ENCODE measurements around the gene KIF5B.
"Not testable (repeated sequence)": the region's sequence is repeated elsewhere in the genome, so short reads cannot be mapped to it uniquely, and the experiment has no call there.

The KIF5B gene

DNA sequence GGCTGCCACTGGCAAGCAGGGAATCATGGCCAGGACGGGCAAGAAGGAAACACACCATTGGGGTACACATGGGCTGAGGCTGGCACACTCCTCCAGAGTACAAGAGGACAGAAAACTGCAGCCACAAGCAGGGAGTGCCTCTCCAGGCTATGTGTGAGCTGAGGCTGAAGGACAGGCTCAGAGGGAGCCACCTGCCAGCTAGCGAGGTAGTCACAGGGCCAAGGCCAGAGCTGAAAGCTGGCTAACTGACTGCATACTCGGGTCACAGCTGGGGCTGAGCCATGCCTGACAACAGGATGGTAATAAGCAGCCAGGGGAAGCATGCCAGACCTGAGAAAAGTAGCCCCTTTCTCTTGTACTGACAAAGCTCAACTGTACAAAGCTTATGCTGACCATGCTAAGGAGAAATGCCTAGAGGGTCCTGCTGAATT, 52.0 kb downstream of the KIF5B start:
- DNase-seq, result peak; percentile 26

DNA sequence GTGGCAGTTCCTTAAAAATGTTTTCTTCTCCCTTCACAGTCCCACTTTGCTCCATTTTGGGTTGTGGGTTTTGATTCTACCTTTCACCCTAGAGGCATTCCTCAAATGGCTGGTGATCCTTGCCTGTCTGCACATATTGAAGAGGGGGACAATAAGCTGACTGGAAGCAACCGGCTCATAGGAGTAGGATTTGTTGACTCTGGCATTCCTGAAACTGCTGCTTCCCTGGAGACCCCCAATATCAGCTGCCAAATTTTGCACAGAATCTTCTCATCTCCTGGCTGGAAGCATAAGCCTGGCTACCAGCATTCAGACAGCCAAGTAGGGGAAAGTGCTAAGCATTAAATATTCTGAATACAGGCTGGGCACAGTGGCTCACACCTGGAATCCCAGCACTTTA, 53.7 kb downstream of the KIF5B start:
- no peak for DNase-seq

DNA sequence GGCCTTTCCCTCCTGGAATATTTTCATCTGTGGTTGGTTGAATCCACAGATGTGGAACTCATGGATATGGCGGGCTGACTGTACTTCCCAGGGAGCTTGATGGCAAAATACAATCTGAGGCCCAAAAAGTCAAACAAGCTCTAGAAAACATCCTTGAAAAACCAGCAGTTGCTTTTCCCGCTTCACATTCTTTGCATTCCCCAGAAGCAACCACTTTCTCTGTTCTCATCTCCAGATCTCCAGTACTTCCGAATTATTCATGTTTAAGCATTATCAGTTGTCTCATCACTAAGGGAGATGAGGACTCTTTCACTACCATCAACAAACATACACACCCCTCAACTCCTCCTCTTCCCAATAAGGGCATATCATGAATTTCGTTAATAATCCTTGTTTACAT, 55.3 kb downstream of the KIF5B start:
- no peak for DNase-seq

DNA sequence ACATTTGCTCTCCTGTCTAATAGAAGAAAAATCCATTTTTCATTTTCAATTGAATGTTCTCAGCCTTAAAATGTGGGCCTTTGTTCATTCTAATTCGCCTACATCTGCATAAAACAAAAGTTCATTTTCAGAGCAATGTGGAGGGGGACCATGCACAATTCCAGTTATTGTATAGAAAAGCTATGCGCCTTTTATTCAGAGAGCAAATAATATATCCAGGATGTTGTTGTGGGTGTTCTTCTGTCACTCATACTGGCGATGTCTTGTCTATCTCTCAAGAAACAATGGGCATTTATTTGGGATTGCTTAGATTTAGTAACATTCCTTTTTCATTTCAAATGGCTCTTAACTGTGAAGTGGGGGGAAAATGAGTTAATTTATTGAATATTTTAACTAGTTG, 56.4 kb downstream of the KIF5B start:
- no peak for DNase-seq

DNA sequence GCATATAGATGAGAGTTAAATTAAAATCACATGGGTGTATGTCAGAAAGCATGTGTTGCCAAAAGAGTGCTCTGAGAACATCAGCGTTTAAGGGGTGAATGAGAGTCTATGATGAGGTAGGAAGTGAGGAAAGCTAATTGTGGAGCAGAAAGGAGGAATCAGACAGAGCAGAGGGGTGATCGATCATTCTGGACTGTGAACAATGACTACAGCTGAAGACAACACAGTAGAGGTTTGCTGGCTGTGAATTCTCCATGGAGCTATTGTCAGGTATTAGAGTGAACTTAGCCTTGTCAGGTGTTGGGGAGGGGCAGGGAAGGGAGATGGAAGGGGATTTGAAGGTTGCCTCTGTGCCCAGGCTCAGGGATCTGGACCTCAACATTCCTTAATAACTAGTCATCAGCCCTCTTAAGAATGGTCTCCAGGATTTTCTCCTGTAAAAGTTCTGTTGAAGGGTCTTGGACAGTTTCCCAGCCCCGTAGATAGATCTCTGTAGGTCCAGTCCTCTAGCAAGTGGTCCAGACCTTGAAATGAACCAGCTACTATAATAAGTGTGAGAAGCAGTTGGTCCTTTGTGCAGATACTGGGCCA, 57.1 kb downstream of the KIF5B start:
- DNase-seq, result no peak

DNA sequence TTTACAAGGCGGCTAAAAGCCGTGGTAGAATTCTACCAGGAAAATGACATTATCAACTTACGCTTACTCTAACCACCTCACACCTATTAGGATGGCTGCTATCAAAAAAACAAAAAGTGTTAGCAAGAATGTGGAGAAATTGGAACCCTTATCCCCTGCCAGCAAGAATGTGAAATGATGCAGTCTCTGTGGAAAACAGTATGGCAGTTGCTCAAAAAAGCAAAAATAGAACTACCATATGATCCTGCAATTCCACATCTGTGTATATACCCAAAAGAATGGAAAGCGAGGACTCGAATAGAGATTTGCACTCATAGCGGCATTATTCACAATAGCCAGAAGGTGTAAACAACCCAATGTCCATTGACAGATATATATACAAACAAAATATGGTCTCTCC, 61.3 kb downstream of the KIF5B start:
- no peak for DNase-seq

DNA sequence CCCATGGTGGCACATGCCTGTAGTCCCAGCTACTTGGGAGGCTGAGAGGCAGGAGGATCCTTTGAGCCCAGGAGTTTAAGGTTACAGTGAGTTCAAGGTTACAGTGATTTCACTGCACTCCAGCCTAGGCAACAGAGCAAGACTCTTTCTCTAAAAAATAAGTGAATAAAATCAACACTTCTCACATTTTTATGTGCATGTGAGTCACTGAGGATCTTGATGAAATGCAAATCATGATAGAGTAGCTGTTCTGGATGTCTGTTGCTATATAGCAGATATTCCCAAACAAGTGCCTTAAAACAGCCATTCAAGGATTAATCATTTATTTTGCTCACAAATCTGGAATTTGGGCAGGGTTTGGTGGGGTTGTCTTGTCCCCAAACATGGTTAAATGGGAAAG, 65.3 kb downstream of the KIF5B start:
- no peak for DNase-seq

DNA sequence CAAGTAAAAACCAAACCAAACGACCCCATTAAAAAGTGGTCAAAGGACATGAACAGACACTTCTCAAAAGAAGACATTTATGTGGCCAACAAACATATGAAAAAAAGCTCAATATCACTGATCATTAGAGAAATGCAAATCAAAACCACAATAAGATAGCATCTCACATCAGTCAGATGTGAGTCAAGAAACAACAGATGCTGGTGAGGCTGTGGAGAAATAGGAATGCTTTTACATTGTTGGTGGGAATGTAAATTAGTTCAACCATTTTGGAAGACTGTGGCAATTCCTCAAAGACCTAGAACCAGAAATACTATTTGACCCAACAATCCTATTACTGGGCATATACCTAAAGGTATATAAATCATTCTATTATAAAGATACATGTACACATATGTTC, 68.4 kb downstream of the KIF5B start:
- not testable (repeated sequence) for DNase-seq

DNA sequence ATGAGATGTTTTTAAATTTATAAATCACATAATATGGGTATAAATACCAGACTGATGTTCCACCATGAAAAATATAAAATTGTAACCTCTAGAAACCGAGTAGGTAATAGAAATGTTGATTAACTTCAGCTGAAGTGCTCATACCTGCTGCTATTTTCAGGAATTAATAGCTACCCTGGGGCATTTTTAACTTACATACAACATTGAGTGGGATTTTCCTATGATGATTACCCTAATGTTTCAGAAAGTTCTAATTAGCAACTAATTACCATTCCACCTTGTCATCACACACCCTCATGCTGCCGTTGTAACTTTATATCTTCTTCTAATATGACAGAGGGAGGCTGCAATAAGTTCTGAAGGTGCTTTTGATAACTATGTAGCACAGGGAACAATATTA, 74.1 kb downstream of the KIF5B start:
- no peak for DNase-seq

DNA sequence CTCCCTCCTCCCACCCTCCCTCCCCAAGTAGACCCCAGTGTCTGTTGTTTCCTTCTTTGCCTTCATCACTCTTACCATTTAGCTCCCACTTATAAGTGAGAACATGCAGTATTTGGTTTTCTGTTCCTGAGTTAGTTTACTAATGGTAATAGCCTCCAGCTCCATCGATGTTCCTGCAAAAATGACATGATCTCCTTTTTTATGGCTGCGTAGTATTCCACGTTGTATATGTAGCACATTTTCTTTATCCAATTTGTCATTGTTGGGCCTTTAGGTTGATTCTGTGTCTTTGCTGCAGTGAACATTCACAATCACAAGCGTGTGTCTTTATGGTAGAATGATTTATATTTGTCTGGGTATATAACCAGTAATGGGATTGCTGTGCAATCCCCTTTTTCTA, 75.8 kb downstream of the KIF5B start:
- DNase-seq, result no peak

DNA sequence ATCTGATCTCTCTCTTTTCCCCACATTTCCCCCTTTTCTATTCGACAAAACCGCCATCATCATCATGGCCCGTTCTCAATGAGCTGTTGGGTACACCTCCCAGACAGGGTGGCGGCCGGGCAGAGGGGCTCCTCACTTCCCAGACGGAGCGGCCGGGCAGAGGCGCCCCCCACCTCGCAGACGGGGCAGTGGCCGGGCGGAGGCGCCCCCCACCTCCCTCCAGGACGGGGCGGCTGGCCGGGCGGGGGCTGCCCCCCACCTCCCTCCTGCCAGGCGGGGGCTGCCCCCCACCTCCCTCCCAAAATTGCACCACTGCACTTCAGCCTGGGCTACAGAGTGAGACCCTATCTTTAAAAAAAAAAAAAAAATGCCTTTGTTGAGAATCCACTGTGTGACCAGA, 77.2 kb downstream of the KIF5B start:
- DNase-seq, result not testable (repeated sequence)

DNA sequence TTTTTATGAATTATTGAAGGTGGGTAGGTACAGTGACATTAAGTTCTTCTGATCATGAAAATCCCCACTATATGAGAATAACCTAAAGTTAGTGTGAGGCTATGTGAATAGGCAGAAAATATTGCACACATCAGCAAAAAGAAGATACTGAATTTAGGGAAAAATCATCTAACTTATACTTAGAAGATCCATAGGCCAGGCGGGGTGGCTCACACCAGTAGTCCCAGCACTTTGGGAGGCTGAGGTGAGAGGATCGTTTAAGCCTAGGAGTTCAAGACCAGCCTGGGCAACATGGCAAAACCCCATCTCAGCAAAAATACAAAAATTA, 78.1 kb downstream of the KIF5B start:
- DNase-seq, result no peak

DNA sequence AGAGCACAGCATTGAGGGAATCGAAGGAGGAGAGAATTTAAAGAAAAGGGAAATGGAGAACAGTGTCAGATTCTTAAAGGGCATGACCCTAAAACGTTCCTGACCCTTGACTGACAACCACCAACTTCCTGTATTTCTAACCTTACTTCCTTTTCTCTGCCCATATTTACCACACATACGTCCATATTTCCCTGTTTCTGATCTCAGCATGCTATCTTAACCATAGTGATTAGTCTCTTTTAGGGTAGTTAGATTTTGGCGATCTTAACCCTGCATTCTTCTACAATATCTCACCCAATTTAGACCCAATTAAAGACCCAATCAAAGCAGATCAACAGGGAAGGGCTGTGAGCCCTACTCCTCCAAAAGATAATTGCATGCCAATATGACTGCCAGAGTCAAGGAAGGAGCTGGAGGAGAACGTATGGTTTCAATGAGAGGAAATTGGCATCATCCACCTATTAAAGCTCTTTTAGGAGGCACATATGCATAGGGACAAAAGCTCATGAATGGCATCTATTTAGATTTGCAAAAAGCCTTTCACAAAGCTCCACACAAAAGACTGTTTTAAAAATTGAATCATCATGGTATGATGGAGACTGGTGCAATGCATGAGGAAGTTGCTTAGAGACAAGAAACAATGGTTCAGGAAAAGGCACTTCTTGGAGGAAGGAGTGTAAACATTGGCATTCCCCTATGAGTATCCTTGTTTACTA, 78.6 kb downstream of the KIF5B start:
- peak; percentile 88 for DNase-seq

DNA sequence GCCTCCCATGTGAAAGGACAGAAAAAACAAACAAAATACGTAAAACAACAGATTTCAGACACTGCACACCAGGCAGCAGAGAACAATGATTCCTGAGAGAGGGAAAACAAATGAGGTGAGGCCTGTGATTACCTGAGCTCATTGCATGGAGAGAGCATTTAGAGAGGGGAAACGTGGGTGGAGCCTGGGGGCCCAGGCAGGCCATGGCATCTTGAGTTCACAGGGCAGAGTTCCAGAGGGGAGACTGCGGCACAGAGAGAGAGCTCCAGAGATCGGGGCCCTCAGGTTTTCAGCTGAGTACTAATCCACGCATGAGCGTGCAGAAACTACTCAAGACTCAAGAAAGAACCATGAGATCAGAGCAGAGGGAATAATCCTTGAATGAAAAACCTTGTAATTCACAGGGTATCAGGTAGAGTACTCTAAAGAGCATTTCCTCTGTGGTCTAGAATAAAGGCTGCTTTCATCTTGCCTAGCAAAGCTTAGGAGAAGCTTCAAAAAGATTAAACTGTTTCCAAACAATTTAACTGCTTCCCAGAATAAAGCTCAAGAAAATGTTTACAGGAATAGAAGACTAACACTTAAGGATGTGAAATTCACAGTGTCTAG, 81.0 kb downstream of the KIF5B start:
- no peak for DNase-seq

DNA sequence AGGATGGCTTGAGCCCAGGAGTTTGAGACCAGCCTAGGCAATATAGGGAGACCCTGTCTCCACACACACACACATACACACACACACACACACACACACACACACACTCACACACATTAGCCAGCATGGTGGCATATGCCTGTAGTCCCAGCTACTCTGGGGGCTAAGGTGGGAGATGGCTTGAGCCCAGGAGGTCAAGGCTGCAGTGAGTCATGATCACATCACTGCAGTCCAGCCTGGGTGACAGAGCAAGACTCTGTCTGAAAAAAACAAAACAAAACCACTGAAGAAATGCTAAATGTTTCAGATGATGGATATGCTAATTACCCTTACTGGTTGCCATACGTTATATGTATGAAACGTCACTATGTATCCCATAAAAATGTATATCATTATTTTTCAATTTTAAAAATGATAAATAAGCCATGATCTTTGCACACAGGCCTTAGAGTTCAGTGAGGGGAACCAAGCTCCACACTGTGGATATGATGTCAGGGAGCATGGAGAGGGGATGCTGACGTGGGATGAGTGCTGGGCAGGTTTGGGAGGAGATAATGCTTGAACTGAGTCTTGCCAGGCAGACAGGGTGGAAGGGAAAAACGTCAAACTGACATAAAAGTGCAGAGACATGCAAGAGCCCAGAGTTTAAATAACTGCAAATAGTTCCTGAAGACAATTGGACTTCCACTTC, 81.6 kb downstream of the KIF5B start:
- DNase-seq, result no peak

DNA sequence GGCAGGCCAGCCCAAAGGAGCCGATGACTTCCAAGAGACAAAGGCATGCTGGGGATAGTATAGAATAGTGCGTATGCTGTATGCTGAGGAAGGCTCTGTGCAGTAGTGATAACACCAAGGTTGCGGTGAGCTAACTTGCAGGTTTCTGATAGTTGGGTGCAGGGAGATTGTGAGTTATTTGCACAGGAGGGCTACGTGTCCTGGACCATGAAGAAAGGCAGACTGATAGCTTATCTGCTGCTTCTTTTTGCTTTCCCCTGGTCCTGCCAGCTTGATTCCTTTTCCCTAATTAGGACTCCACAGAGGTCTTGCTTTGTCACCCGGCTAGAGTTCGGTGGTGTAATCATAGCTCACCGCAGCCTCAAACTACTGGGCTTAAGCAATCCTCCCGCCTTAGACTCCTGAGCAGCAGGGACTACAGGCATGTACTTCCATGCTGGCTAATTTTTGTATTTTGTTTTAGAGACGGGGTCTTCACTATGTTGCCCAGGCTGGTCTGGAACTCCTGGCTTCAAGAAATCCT, 83.6 kb downstream of the KIF5B start:
- DNase-seq, result peak; percentile 95

DNA sequence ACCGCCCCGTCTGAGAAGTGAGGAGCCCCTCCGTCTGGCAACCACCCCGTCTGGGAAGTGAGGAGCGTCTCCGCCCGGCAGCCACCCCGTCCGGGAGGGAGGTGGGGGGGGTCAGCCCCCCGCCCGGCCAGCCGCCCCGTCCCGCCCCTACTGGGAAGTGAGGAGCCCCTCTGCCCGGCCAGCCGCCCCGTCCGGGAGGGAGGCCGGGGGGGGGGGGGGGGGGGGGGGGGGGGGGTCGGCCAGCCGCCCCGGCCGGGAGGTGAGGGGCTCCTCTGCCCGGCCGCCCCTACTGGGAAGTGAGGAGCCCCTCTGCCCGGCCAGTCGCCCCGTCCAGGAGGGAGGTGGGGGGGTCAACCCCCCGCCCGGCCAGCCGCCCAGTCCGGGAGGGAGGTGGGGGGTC, 86.4 kb downstream of the KIF5B start:
- not testable (repeated sequence) for DNase-seq

DNA sequence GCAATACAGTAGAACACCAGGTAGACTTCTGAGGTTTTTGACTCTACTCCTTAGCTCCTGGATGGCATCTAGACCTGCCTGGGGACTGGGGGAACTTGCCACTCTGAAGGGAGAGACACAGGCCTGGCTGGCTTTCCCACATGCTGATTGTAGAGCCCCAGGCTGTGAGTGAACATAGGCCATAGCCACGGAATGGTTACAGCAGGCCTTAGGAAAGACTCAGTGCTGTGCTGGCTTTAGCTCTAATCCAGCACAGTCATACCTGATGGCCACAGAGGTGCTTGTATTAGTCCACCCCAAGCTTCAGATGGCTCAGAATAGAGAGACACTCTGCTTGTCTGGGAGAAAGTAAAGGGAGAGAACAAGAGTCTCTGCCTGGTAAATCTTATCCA, 92.6 kb downstream of the KIF5B start:
- no peak for DNase-seq

DNA sequence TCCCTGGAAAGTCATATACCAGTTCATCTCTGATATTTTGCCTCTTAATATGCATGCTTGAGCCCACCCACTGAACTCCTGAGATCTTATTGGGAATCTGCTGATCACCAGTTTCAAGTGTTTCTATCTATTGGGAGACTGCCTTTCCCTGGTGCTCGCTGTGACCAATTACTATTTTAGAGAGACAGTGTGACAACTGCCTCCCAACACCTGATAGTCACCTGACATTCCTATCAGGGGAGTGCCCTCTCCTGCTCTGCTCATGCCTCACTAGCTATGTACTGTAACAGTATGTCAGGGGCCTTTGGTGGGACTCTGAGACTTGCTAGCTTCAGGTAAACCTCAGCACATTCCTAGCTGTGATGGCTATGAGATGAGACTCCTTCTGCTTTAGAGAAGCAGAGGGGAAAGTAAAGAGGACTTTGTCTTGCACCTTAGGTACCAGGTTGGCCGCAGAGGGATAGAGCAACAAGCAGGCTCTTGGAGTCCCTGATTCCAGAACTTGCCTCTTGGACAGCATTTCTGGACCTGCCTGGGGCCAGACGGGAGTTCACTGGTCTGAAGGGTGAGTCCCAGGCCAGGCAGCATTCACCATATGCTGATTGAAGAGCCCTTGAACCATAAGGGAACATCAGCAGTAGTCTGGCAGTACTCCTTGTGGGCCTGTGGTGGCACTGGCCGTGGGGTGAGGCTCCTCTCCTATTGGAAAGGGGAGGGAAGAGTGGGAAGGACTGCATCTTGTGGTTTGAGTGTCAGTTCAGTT, 93.2 kb downstream of the KIF5B start:
- DNase-seq, result no peak

DNA sequence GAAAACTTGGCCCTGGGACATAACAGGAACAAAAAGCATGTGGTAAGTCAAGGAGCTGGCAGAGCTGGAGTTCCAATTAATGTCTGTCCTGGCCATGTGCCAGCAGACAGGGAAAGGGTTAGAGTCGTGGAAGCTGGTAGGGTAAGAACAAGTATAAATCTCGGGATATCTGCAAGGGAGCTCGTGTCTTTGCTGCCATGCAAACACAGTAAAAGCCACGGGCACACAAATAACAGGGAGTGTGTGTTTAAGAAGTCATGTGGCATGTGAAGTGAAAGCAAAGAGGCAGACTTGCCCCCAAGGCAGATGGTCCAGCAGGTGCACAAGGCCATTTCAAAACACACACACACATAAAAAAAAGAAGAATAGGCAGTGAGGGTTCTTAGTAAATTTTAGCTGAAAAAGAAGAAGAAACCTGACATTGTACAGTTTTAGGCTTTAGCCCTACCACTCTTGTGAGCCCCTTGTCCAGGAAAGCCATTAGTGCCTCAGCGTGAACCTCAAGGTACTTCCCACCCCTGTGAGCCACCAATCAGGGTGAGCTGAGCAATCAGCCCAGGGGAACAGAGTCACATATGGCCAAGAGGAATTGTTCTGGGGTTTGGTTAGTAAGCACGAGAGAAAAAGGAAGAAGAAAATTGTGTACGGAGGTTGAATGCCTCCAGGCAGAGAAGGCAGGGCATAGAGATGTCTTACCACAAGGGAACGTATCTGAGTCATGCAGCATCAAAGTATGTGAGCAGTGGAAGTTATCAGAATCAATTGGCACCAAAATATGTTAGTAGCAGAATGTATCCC, 94.7 kb downstream of the KIF5B start:
- DNase-seq, result peak; percentile 76

DNA sequence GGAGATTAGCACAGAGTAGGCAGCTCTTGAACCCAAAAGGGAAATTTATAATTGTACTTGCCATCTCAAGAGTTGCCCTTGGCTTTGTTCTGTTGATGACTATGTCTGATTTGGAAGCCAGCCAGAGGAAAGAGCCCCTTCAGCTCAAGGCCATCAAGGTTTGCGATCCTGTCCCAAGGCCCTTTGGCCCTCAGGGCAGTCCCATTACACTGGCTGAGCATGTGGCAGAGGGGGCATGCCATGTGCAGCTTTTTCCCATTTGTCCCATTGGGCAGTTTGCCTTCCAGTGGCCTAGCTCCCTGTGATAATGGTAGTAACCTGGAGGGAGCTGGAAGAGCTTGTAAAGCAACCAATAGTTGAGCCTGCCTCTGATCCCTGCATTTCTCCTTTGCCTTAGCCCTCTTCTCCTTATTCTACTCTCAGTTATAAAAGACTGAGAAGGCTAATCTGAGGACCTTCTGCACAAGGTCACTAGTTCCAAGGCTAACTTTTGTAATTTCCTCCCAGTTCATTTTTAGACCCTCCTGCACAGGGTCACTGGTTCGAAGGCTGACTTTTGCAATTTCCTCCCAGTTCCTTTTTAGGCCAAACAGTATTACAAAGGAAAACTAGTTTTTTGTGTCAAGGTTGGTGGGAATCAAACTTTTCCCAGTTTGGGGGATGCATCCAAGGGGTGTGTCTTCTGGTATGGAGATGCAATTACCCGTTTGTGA, 96.6 kb downstream of the KIF5B start:
- DNase-seq, result no peak
